ENCODE data around the gene MOCS1. TPM values are rescaled to one million over a fixed set of nuclear protein-coding genes. Genes with fewer than 3 reads are reported as not detected.

MOCS1 gene
- total RNA-seq, 4 donors from 2014 or later, result 23.4 to 39.8 (median 33.1) TPM

- Histone ChIP-seq H3K27ac (no peak overlapping the region), H3K27me3 (no peaks in the 10 kb centered on the region), H3K4me3 (replicated peaks in 1 of 3) (no peak overlapping the region), H3K36me3 (peaks cover 7 to 8% of the 10 kb centered on the region in 2 donors), H3K9me3 (no peaks in the 10 kb centered on the region), H3K4me1 (no peaks in the 10 kb centered on the region)
- 90 to 95% methylated on average over 4 of the region's 4 CpGs for WGBS, 2 donors
- no peak for TF ChIP-seq POLR2A (IDR thresholded peaks at IDR 0.05)
- no peak for TF ChIP-seq CTCF (IDR thresholded peaks at IDR 0.05)
- DNase-seq, result no peak
- intact Hi-C loops (cut with DNase I), result no loop called here
Measured at GRCh38 chr6:39902786-39903465, 31.3 kb downstream of the MOCS1 start.

- no peak for TF ChIP-seq POLR2A (IDR thresholded peaks at IDR 0.05)
- no peak for TF ChIP-seq CTCF (IDR thresholded peaks at IDR 0.05)
- intact Hi-C loops (cut with DNase I), result no loop called here
- no peaks in the 10 kb centered on the region for H3K4me1 ChIP-seq
- no peak for DNase-seq
- WGBS, 2 donors, result 89 to 93% methylated on average over 2 of the region's 2 CpGs
- no peak overlapping the region for H3K27ac ChIP-seq
- H3K36me3 ChIP-seq, result peaks cover 7 to 8% of the 10 kb centered on the region in 2 donors
- no peaks in the 10 kb centered on the region for H3K9me3 ChIP-seq
- H3K4me3 ChIP-seq (replicated peaks in 1 of 3), result no peak overlapping the region
- no peaks in the 10 kb centered on the region for H3K27me3 ChIP-seq
Measured at GRCh38 chr6:39902136-39902535, 32.1 kb downstream of the MOCS1 start.

- intact Hi-C loops (cut with DNase I), result no loop called here
- H3K4me3 ChIP-seq (replicated peaks in 1 of 3), result no peak overlapping the region
- no peaks in the 10 kb centered on the region for H3K4me1 ChIP-seq
- DNase-seq, result no peak
- peaks cover 6 to 7% of the 10 kb centered on the region in 2 donors for H3K36me3 ChIP-seq
- TF ChIP-seq CTCF (IDR thresholded peaks at IDR 0.05) (no peak), POLR2A (IDR thresholded peaks at IDR 0.05) (no peak)
- no peak overlapping the region for H3K27ac ChIP-seq
- 93 to 97% methylated on average over 18 to 19 of the region's 19 CpGs for WGBS, 2 donors
- no peaks in the 10 kb centered on the region for H3K27me3 ChIP-seq
- no peaks in the 10 kb centered on the region for H3K9me3 ChIP-seq
Measured at GRCh38 chr6:39901670-39902069, 32.6 kb downstream of the MOCS1 start.

GRCh38 chr6:39901116-39901655 is 33.1 kb downstream of the MOCS1 start:
- Histone ChIP-seq H3K27ac (no peak overlapping the region), H3K4me1 (no peaks in the 10 kb centered on the region), H3K36me3 (peaks cover 3 to 5% of the 10 kb centered on the region in 2 donors), H3K9me3 (no peaks in the 10 kb centered on the region), H3K4me3 (replicated peaks in 1 of 3) (no peak overlapping the region), H3K27me3 (no peaks in the 10 kb centered on the region)
- DNase-seq, result peak in 1 of 2 donors; percentile 20
- TF ChIP-seq CTCF (IDR thresholded peaks at IDR 0.05) (no peak), POLR2A (IDR thresholded peaks at IDR 0.05) (no peak)
- WGBS, 2 donors, result 79 to 84% methylated on average over 9 to 10 of the region's 10 CpGs
- intact Hi-C loops (cut with DNase I), result no loop called here

- H3K4me3 ChIP-seq (replicated peaks in 1 of 3), result no peak overlapping the region
- TF ChIP-seq CTCF (IDR thresholded peaks at IDR 0.05), result no peak
- no peak for TF ChIP-seq POLR2A (IDR thresholded peaks at IDR 0.05)
- H3K9me3 ChIP-seq, result no peaks in the 10 kb centered on the region
- H3K27me3 ChIP-seq, result no peaks in the 10 kb centered on the region
- WGBS, 2 donors, result 88 to 95% methylated on average over 10 of the region's 10 CpGs
- peaks cover 0 to 5% of the 10 kb centered on the region in 2 donors for H3K36me3 ChIP-seq
- H3K4me1 ChIP-seq, result no peaks in the 10 kb centered on the region
- no peak overlapping the region for H3K27ac ChIP-seq
- intact Hi-C loops (cut with DNase I), result loop anchor here (10.0 kb wide), 1 partner anchor 525 kb away; no protein-coding TSS in a partner anchor
- DNase-seq, result no peak
Measured at GRCh38 chr6:39899554-39900295, 34.5 kb downstream of the MOCS1 start.

Data from thyroid gland (tissue), 4 donors.